Right lung (tissue), 5 donors: ENCODE measurements around the gene CLEC9A. TPM values are rescaled to one million over a fixed set of nuclear protein-coding genes. Genes with fewer than 3 reads are reported as not detected.

Source experiments
- DNase-seq, 2 donors: peaks; one replicate each; pipeline ENCODE4 v3.0.0-alpha.2; 2013
- polyA plus RNA-seq, 5 donors: library from polyadenylated mRNA; unstranded; fragments of 120-200 nt; gene quantifications; one replicate each; pipeline versions ENCODE4 v1.2.1 to v1.2.3, GENCODE V29; 2013; ENCODE audit warnings: inconsistent platforms in 1 of 5, low replicate concordance in 1 of 5; ENCODE audit not compliant: insufficient read length in 5 of 5, insufficient read depth in 1 of 5

CLEC9A gene
- polyA plus RNA-seq, 5 donors: 1.3 to 2.5 (median 1.8) TPM

DNA sequence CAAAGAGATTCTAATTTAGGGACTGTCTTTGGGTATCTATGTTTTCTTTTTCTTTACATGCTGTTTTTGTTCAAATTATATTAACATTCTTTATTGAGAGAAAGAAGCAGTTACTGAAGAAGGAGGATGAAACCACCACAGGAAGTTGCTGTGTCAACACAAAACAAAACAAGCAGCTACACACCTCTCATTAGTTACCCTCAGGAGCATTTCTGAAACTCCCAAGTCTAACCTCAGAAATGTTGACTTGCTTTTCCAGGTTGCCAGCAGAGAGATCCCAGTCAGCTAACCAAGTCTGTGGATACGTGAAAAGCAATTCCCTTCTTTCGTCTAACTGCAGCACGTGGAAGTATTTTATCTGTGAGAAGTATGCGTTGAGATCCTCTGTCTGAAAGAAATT lies 34.8 kb downstream of the CLEC9A start:
- no peak for DNase-seq

DNA sequence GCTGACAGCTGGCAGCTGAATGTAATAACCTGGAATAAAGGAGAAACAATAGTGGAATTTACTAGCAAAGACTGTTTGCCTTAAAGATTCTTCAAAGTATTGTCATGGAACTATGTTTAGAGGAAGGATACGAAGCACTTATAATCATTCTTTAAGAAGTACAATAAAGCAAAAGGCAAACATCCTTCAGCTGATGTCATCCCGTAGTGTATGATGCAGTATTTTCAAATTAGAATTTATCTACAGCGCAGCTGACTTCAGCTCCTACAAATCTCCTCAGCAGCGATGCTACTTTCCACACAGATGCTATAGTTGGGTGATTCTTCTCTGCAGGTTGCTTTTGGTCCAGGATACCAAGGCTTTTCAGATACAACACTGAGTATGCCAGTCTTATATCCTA lies 36.8 kb downstream of the CLEC9A start:
- DNase-seq: no peak

DNA sequence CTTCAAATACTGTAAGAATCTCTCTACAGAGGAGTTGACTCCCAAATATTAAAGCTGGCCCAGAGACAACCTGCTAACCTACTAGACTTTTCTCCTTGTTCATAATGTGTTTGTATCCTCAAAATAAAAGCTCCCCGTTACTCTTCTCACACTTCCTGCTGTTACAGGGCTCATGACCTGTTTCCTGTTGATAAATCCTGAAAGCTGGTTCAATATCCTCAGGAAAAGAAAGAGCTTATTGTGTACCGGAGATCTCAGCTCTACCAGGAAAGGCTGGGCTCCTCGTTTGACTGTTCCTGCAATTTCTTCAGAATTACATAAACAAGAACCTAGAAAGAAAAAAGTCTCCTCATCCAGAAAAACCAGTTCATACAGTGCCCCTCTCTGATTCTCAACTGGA lies 37.5 kb downstream of the CLEC9A start:
- DNase-seq: no peak

DNA sequence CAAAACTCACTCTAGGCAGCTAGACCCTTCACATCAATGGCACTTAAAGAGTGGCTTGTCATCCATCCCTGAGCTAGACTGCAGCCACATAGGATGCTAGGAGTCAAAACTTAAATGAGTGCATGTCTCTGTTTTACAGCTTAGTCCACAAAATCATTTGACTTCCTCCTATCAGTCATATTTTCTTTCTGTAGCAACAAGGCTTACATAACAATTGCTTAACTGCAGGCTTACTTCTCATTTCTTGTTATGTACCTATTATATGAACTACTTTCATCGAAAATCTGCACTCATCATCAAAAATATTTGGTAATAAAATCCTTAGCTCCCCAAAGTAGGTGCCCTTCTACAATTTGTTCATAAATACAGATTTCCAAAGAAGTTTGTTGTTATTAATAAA lies 38.2 kb downstream of the CLEC9A start:
- DNase-seq: no peak

DNA sequence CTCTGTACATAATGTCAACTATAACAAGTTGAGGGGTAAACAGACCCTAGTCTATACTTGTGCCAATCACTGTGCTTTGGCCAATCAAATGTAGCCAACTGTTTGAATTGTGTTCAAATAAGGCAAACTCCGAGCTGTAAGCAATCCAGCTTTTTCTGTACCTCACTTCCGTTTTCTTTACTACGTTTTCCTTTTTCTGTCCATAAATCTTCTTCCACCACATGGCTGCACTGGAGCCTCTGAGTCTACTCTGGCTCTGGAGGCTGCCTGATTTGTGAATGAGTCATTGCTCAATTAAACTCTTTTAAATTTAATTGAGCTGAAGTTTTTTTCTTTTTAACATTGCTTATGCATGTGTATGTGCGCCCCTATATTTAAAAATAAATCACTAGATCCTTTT lies 38.6 kb downstream of the CLEC9A start:
- no peak for DNase-seq

DNA sequence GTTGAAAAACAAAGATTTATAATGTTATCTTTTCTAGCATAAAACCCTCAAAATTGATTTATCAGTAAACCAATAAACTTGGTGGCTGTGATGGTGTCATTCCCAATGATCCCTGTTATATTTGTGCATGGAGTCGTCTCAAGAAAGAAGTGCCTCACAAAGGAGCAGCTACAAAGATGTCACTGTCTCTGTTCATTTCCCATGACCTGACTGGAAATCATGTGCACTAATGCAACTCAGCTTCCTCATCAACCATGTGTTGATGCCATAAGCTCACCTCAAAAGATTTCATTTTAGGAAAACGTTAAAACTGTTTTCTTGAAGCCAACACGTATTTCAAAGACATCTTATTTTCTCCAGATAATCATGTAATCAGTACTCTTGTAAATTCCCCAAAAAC lies 39.5 kb downstream of the CLEC9A start:
- no peak for DNase-seq

DNA sequence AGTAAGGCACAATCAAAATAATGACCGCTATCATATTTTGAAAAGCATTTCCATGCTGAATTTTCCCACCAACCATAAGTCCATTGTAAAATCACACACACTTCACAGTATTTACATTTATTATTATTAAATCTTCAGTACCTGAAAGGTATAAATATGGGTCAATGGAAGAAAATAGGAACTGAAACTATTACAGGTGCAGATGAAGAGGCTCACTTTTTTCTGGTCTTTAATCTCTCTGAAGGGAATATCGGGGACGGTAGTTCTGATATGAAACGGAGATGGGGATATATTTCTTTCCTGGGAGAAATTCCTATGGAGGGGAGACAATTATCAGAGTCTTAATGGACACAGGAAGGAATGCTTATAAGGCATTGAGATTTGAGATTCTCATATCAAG lies 39.9 kb downstream of the CLEC9A start:
- DNase-seq: no peak

DNA sequence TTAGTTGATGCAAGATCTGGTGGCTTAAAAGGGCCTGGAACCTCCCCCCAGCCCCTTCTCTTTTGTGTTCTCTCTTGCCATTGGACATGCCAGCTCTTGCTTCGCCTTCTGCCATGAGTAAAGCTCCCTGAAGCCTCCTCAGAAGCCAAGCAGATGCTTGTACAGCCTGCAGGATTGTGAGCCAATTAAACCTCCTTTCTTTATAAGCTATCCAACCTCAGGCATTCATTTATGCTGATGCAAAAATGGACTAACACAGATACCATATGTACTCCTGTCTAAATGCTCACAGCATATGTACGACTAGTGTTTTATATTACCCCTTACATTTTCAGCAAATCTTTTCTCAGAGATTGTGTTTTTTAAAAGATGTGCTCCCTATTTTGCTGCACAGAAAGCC lies 41.6 kb downstream of the CLEC9A start:
- DNase-seq: no peak

DNA sequence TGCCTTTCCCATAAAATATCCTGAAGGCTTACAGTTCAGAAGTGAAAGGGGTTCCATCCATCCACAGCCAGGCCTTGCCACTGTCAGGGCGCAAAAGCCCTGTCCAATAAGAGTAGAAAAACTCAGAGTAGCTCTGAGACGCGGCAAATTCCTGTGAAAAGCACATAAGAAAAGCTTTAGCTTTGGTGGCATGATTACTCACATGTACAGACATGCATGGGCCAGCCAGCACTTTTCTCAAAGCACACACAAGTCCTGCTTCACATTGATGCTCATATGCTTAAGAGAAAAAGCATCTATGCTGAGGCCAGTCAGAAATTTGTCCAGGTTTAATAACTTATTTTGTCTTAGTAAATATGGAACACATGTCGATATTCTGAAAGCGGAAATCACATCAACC lies 42.8 kb downstream of the CLEC9A start:
- no peak for DNase-seq

DNA sequence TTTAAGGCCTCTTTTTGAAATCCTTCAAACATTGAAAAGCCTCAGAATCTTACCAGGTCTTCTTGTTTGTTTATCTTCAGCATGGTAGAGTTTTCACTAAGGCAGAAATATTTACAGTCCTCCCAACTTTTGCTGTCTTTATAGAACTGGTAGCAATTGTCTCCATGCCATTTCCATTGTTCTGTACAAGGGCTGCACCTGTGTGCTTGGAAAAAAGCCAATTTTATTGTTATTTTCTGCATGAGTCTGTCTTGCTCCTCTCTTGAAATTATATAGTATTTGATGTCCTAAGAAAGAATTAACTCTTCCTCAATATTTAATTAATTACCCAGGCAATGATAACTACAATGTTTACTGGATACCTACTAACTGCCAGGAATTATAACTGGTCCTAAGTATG lies 45.0 kb downstream of the CLEC9A start:
- no peak for DNase-seq

DNA sequence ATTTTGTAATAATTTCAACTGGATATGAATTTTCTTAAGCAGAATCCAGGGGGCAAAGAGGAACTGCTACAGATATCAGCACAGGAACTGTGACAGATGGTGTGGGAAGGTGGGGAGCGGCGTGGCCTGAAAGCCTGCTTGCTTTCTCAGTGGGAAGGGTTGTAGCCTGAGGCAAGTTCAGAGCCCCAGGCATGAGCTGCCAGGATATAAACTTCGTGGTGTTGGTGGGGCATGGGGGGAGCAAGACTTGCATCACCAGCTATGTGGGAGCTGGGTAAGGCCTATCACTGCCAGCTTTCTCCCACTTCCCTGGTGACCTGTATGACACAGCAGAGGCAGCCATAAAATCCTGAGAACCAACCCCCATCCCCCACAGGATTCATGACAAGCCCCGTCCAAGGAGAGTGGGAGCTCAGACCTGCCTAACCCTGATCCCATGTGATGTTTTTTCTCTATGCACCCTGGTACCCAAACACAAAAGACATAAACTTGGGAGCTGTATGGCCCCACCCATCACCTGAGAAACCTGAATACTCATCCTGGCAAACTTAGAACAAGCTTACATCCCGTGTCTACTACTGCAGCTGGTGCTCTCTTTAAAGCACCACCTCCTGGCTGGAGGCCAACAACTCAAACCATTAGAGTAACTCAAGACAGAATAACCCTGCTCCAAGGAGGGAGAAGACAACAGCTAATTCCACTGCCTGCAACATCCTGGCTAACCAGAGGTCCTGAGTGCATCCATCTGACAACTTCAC lies 51.8 kb downstream of the CLEC9A start:
- no peak for DNase-seq

DNA sequence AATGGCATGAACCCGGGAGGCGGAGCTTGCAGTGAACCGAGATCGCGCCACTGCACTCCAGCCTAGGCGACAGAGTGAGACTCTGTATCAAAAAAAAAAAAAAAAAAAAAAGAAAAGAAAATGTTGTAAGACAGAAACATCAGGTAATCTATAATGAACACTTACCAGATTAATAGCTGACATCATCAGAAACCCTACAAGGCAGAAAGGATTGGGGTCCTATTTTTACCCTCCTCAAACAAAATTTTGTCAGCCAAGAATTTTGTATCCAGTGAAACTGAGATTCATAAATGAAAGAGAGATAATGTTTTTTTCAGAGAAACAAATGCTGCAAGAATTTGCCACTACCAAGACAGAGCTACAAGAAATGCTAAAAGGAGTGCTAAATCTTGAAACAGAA lies 54.3 kb downstream of the CLEC9A start:
- DNase-seq: no peak

DNA sequence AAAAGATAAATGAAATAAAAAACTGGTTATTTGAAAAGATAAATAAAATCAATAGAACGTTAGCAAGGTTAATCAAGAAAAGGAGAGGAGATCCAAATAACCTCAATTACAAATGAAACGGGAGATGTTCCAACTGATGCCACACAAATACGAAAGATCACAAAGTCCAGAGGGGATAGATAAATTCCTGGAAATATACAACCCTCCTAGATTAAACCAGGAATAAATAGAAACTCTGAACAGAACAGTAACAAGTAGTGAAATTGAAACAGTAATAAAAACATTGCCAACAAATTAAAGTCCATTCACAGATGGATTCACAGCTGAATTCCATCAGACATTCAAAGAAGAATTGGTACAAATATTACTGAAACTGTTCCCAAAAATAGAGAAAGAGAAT lies 55.9 kb downstream of the CLEC9A start:
- DNase-seq: no peak

DNA sequence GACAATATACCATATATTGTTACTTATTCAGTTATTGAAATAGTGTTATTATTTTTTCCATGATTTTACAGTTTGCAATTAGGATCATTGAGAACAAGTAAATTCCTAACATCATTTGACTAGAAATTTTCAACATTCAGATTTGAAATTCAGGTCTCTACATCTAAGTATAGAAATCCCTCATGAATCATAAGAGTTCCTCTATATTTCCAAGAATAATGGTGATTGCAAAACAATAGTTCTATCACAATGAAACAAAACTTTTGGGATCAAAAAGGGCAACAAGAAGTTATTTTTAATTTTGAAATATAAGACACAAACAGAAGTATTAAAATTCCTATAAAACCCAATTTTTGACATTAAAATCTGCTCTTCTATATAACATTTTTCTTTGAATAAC lies 57.5 kb downstream of the CLEC9A start:
- no peak for DNase-seq

DNA sequence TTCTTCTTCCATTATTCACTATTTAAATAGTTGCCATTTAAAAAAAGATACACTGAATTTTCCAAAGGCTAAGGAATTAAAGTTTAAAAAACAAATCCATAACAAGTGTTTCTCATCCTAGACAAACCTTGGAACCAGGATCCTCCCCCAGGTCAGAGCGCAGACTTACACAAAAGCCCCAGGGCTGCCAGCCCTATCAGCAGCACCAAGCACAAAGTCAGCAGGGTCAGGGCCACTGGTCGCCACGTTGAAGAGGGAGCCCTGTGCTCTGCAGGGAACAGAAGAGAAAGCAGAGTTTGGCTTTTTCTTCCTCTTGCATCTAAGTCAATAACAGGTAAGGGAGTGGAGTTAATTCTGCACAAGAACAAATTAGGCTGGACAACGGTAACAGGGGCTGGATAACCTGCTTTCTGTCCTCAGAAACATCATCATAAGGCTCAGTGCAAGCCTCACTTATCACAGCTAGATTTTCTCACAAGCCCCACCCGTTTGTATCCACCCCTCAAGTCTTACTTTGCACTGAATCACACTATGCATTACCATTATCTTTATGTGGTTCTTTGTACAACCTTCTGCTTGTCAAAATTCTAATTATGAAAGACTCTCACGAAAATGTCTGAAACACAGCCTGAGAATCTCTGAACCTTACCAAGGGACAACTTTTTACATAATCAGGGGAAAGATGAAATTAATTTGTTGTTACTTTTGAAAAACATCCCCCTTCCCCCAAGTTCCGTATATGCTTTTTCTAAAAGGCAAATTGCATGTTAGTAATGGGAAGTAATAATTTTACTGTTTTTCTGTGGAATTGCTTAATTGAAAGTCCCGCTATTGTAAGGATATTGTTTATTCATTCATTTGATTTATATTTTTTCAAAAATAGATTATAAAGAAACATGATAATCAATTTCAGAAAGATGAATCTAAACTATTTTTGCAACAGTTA lies 58.7 kb downstream of the CLEC9A start:
- no peak for DNase-seq

DNA sequence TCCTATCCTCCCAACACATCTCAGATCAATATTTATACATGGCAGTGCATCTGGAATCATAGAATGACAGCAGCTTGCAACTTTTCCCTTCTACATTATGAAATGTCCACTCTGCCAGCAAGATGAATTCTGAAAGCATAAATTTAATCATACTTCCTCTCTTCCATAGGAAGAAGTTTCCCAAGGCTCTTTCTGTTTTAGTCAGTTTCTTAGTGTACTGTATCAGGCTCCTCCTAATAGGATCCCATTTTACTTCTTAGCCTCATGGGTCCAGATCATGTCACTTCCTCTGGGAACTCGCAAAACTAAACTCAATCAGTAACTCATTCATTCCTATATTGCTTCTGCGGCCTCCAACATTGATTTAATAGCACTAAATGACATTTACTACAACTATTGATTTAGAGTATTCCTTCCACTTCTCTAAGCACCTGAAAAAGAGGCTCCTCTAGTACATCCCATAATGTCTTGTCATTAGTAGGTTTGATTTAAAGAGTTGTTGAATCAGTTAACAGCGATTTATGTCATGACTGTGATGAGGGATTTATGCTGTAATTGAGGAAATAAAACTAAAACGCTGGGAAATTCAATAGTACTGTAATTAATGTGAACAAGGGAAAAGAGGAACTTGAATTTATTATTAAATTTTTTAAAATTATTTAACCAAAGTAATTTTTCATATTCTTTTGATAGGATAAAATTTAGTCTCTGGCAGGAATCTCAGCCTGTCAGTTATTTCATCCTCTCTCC lies 64.3 kb downstream of the CLEC9A start:
- no peak for DNase-seq

DNA sequence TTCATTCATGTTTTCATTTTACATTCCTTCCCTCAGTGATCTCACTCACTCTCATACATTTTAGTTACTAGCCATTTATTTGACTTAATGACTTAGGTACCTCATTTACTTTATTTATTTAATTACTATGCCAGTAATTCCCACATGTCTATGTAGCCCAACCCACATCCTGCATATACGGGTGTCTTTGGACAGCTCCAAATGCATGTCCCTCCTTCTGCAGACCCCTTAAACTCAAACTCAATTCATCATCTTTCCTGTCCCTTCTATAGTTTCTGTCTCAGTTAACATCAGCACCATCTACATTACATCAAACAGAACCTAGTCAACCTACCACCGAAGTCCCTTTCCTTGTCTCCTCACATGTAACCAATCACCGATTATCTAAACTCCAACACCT lies 65.5 kb downstream of the CLEC9A start:
- no peak for DNase-seq

DNA sequence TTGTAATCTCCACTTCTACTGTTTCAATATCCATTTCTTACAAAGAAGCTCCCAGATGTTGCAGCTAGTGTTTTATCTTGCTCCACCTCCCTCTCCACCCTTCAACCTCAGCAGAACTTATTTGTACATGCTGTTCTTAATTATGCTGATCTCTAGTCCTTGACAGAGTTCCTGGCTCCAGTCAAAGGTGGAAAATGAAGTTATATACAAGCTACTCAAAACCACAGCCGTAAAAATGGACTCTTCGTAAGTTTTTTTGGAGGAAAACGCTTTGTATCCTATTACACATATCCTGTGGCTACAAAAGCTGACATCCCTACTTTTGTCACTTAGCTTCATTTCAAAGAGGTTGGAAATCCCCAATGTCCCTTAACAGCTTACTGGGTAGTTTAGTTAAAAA lies 67.0 kb downstream of the CLEC9A start:
- no peak for DNase-seq

DNA sequence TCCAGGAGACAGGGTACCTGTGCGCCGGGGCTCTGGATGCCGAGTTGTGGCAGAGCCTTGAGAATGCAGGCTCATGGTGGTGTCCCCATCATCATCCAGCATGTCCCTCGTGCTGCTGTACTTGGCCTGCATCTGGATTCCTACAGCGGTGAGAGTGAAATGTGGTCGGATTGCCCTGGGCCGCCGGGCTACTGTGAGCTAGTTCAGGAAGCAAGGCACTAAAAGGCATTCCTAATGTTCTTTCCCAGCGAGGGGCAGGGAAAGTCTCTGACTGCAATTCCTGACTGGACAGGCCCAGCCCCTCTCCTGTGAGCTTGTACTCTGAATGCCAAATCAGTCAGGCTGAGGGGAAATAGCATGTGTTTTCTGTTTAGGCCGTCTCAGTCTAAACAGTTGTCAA lies 68.3 kb downstream of the CLEC9A start, which contains the start of gene CLEC1A:
Gene CLEC1A (minus strand): TSS at position 195 of the 400 bp plus-strand sequence. CDS start 63 bp downstream, at position 132.
- DNase-seq: peak in 1 of 2 donors; percentile 42

DNA sequence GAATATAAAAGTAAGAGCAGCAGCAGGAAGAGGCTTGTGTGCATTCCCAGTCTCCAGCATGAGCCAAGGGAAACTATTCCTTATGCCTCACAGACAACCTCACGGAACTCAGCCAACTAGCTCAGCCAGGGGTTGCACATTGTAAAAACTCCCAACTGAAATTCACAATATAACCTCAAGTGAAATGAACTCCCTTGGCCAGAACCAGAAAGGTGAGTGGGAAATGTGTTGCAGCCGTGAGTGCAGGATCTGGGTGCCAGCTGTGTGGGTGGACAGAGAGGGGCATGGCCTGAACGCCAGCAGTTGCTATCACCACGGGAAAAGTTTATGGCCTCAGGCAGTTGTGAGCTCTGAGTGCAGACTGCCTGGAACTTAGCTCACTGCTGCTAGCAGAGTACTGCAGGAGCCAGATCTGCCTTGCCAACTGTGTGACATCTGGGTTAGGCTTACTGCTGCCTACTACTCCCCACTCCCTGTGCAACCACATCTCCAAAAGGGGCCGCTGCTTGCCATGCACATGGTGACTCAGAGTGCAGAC lies 70.6 kb downstream of the CLEC9A start:
- DNase-seq: peak in 1 of 2 donors; percentile 31

DNA sequence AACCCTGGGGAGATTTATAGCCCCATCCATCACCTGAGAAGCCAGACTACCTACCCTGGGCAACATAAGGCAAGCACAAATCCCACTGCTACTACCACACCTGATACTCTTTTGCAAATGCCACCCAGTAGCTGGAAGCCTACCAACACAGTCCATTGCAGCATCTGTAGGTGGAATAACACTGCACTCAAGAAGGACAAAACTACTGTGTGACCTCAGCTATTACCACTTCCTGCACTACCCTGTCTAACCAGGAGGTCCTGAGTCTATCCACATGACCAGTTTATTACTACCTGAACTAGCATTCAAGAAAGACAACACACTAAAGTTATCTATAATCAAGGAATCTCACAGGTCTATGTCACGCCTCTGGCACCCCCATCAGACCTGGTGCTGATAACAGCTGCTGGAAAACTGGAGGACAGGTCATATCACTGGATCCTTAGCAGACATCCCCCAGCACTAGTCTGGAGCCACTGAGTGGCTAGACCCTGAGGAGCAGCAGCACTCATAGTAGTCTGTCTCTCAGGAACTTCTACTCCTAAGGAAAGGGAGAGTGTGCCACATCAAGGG lies 71.3 kb downstream of the CLEC9A start:
- DNase-seq: no peak

DNA sequence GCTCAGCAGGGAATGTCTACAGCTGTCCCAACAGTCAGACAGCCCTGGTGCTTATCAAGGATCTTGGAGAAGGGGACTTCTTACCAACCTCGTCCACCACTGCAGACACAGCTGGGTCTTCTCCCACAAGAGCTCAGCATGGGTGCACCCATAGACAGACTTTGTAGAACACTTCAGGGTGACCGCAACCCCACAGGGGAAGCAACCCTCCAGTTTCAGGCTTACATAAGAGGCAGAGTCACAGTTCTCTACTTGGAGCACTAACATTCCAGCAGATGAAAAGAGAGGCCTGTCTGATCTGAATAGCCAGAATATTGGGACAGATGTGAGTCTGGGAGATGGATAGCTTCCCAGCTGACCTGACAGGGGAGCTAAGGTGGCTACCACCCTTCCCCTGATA lies 71.8 kb downstream of the CLEC9A start:
- DNase-seq: no peak
